K562 (cell line): ENCODE data around the gene MATN4. TPM values are rescaled to one million over a fixed set of nuclear protein-coding genes. Genes with fewer than 3 reads are reported as not detected.

ENCODE experiments used
- ATAC-seq: fragments of 200-7000 bp; cut with Tn5 transposase; 3 replicates; pipeline ENCODE4 v1.9.1; 2020; ENCODE audit warnings: moderate library complexity
- BruUV-seq: library from RNA; stranded (reverse); fragments of 400-500 nt; replicated peaks from 2 replicates; lab custom pipeline; 2021; lab: Mats Ljungman, UMichigan
- CTCF ChIA-PET: fragments of 300-600 bp; formaldehyde crosslinking; extraction: SDS; loops from one replicate; lab custom pipeline; 2021; ENCODE audit warnings: low intra/inter-chr PET ratio; lab: Yijun Ruan, JAX
- POLR2A ChIA-PET: fragments of 300-600, 350-650 bp; sonication (Branson Sonifier 250); formaldehyde crosslinking; extraction: SDS; loops from one replicate; lab custom pipeline; 2021; ENCODE audit warnings: antibody characterized with exemption, inconsistent platforms; lab: Yijun Ruan, JAX
- DNase-seq, 4 experiments: peaks; one replicate each; pipeline versions ENCODE4 v3.0.0 to v3.0.0-alpha.2; 2011 to 2018; ENCODE audit warnings: low spot score in 3 of 4, mixed read lengths in 3 of 4; ENCODE audit errors: extremely low read depth in 1 of 4
- FAIRE-seq: peaks from 2 replicates; lab custom pipeline; 2011; peaks lifted over from hg19 to GRCh38; lab: Jason Lieb, UNC
- H2AFZ ChIP-seq: 2 replicates; pipeline ENCODE4 v1.6.0; 2011; ENCODE audit warnings: low read depth, low read length, control low read depth, inconsistent platforms
- H3K27ac ChIP-seq: fragments of 200-600 bp; 3 replicates; pipeline ENCODE4 v1.8.0; 2011; ENCODE audit warnings: low read depth, mild to moderate bottlenecking, control low read depth, inconsistent platforms, low read length, moderate library complexity, mixed read lengths; ENCODE audit errors: extremely low read depth
- H3K27me3 ChIP-seq, 2 experiments: fragments of 300-600 bp in 1 of 2; 2 replicates in 1 of 2; 3 replicates in 1 of 2; pipeline versions ENCODE4 v1.6.0 to v1.8.0; 2011; ENCODE audit warnings: inconsistent platforms in 2 of 2, low read length in 2 of 2, mild to moderate bottlenecking in 1 of 2, mixed read lengths in 1 of 2, moderate library complexity in 1 of 2; ENCODE audit not compliant: control insufficient read depth in 2 of 2, insufficient read depth in 2 of 2
- H3K36me3 ChIP-seq: fragments of 300-600 bp; 3 replicates; pipeline ENCODE4 v1.8.0; 2011; ENCODE audit warnings: mild to moderate bottlenecking, low read length, inconsistent platforms; ENCODE audit not compliant: control insufficient read depth, insufficient read depth
- H3K4me1 ChIP-seq, 2 experiments: fragments of 200-600 bp in 1 of 2; replicated peaks in 1 of 2; 2 replicates in 1 of 2; 3 replicates in 1 of 2; pipeline versions ENCODE4 v1.5.1 to v1.8.0; 2011; ENCODE audit warnings: inconsistent platforms in 2 of 2, low read length in 2 of 2, mild to moderate bottlenecking in 1 of 2, mixed read lengths in 1 of 2, moderate library complexity in 1 of 2; ENCODE audit not compliant: control insufficient read depth in 2 of 2, insufficient read depth in 2 of 2
- H3K4me2 ChIP-seq: 2 replicates; pipeline ENCODE4 v1.6.1; 2011; ENCODE audit warnings: low read length, control low read depth, inconsistent platforms, mixed read lengths; ENCODE audit not compliant: insufficient read depth
- H3K4me3 ChIP-seq: fragments of 200-600 bp; sonication (generic), shearing (Covaris generic); 2 replicates; pipeline ENCODE4 v1.5.1; 2016; ENCODE audit warnings: control low read depth, inconsistent platforms
- H3K79me2 ChIP-seq: fragments of 200-600 bp; 3 replicates; pipeline ENCODE4 v1.8.0; 2011; ENCODE audit warnings: low read length, inconsistent platforms; ENCODE audit not compliant: control insufficient read depth, insufficient read depth
- H3K9ac ChIP-seq, 2 experiments: 2 replicates each; pipeline versions ENCODE4 v1.6.0 to v1.6.1; 2011; ENCODE audit warnings: low read depth in 2 of 2, low read length in 2 of 2, control low read depth in 1 of 2, inconsistent platforms in 1 of 2, mild to moderate bottlenecking in 1 of 2, mixed read lengths in 1 of 2; ENCODE audit not compliant: insufficient read depth in 1 of 2
- H3K9me1 ChIP-seq: one replicate; pipeline ENCODE4 v1.6.0; 2011; ENCODE audit warnings: inconsistent platforms, mild to moderate bottlenecking, low read length, moderate library complexity; ENCODE audit not compliant: control insufficient read depth, insufficient read depth
- H3K9me3 ChIP-seq: replicated peaks from 2 replicates; pipeline ENCODE4 v1.5.1; 2011; ENCODE audit warnings: low read depth, low read length, inconsistent platforms; ENCODE audit not compliant: control insufficient read depth, insufficient read depth
- H4K20me1 ChIP-seq: replicated peaks from 2 replicates; pipeline ENCODE4 v1.6.1; 2011; ENCODE audit warnings: low read length, inconsistent platforms, mixed read lengths; ENCODE audit not compliant: control insufficient read depth, insufficient read depth
- CEBPG ChIP-seq, 3 experiments: fragments of 200-800 bp in 1 of 3; sonication (Bioruptor generic) in 1 of 3; sonication (generic) in 1 of 3; formaldehyde crosslinking in 1 of 3; IDR thresholded peaks in 2 of 3; conservative IDR thresholded peaks in 1 of 3; 2 replicates each; pipeline versions ENCODE4 v1.6.1 to v1.8.0; 2016 to 2022; ENCODE audit warnings: missing compliant biosample characterization in 2 of 3, missing genetic modification characterization in 2 of 3, mild to moderate bottlenecking in 1 of 3, missing genetic modification reagents in 1 of 3
- HNRNPUL1 ChIP-seq: fragments of 200-400 bp; formaldehyde crosslinking; IDR thresholded peaks from 2 replicates; pipeline ENCODE4 v1.6.1; 2017; ENCODE audit warnings: low read length
- OTX1 ChIP-seq: fragments of 450-650 bp; formaldehyde crosslinking; IDR thresholded peaks from 2 replicates; pipeline ENCODE4 v1.4.0; 2022; ENCODE audit warnings: mild to moderate bottlenecking
- PML ChIP-seq: IDR thresholded peaks from 2 replicates; pipeline ENCODE4 v1.6.1; 2012; ENCODE audit warnings: low read length, inconsistent platforms
- THRAP3 ChIP-seq: fragments of 450-650 bp; IDR thresholded peaks from 2 replicates; pipeline ENCODE4 v1.6.1; 2016; ENCODE audit warnings: mild to moderate bottlenecking, inconsistent platforms, borderline replicate concordance
- XRCC5 ChIP-seq: fragments of 200-400 bp; formaldehyde crosslinking; IDR thresholded peaks from 2 replicates; pipeline ENCODE4 v1.6.1; 2017; ENCODE audit warnings: low read depth, mild to moderate bottlenecking, low read length
- ZNF12 ChIP-seq: sonication (generic); formaldehyde crosslinking; IDR thresholded peaks from 2 replicates; pipeline ENCODE4 v1.4.0; 2020; ENCODE audit warnings: mild to moderate bottlenecking, missing genetic modification reagents
- ZNF224 ChIP-seq: sonication (generic); formaldehyde crosslinking; IDR thresholded peaks from 2 replicates; pipeline ENCODE4 v1.8.0; 2022; ENCODE audit warnings: mild to moderate bottlenecking, missing genetic modification reagents
- ZNF644 ChIP-seq: fragments of 200-800 bp; sonication (Bioruptor generic); IDR thresholded peaks from 2 replicates; pipeline ENCODE4 v1.6.1; 2016; ENCODE audit warnings: low read depth, missing genetic modification characterization, missing compliant biosample characterization
- ZNF766 ChIP-seq: fragments of 200-800 bp; sonication (Bioruptor generic); conservative IDR thresholded peaks from 2 replicates; pipeline ENCODE4 v1.6.1; 2016; ENCODE audit warnings: missing genetic modification characterization, missing compliant biosample characterization
- WGBS: fragments of 100-300 bp; shearing (Covaris generic); methylation state at CpG from one replicate; pipeline ENCODE4 v1.1.6; 2016; ENCODE audit warnings: low coverage, mixed read lengths; ENCODE audit not compliant: insufficient coverage; ENCODE audit errors: missing lambda C conversion rate; 5-methylcytosine and 5-hydroxymethylcytosine counted together
- in situ Hi-C: fragments of 300-500 bp; cut with MboI; formaldehyde crosslinking; loops from 4 replicates; pipeline ENCODE4 v1.15.0; 2018; ENCODE audit warnings: inconsistent platforms, mixed read lengths
- intact Hi-C: fragments of 100-400 bp; cut with micrococcal nuclease; formaldehyde crosslinking; loops from 2 replicates; pipeline ENCODE4 v1.14.2; 2022
- polyA plus RNA-seq, 8 experiments: library from polyadenylated mRNA; depleted of rRNA in 4 of 8; stranded (reverse) in 5 of 8; unstranded in 3 of 8; fragments of >200 nt; fragmentation: Nextera tagmentation in 2 of 8; fragmentation: Illumina TruSeq in 1 of 8; extraction: Ambion mirVana in 2 of 8; extraction: Trizol in 1 of 8; gene quantifications; 2 replicates each; pipeline versions ENCODE4 v1.2.1 to v1.2.3, GENCODE V29; 2011 to 2014; ENCODE audit warnings: inconsistent platforms in 1 of 8, missing spikeins in 1 of 8
- total RNA-seq, 7 experiments: library from RNA; depleted of rRNA in 6 of 7; stranded (reverse); fragments of >200 nt in 6 of 7; fragmentation: Illumina TruSeq in 2 of 7; extraction: Trizol in 2 of 7; gene quantifications; 2 replicates each; pipeline versions ENCODE4 v1.2.1 to v1.2.3, GENCODE V29; 2011 to 2021; ENCODE audit warnings: low replicate concordance in 1 of 7
- TF ChIP-seq, protein P1 (sequence below): fragments of 250-450 bp; sonication (Bioruptor Pico); IDR thresholded peaks from 2 replicates; pipeline ENCODE4 v1.8.0; 2021; ENCODE audit warnings: mild to moderate bottlenecking, moderate library complexity
- TF ChIP-seq, protein P2 (sequence below), 3 experiments: fragments of 200-800 bp in 1 of 3; fragments of 250-450 bp in 1 of 3; fragments of 450-650 bp in 1 of 3; sonication (Bioruptor Pico) in 1 of 3; sonication (Bioruptor generic) in 1 of 3; formaldehyde crosslinking in 1 of 3; IDR thresholded peaks; 2 replicates each; pipeline versions ENCODE4 v1.6.1 to v1.8.0; 2016 to 2022; ENCODE audit warnings: mild to moderate bottlenecking in 2 of 3, missing genetic modification characterization in 2 of 3, missing compliant biosample characterization in 1 of 3, moderate library complexity in 1 of 3
- TF ChIP-seq, protein P3 (sequence below): sonication (generic); formaldehyde crosslinking; IDR thresholded peaks from 2 replicates; pipeline ENCODE4 v1.8.1; 2022; ENCODE audit warnings: missing genetic modification reagents

Gene MATN4
- total and polyA plus RNA-seq, 9 of the 15 experiments (the other 6 are each of a cell fraction or from before 2014, with no cell fraction given): 0.09 TPM; not detected in 8

DNA sequence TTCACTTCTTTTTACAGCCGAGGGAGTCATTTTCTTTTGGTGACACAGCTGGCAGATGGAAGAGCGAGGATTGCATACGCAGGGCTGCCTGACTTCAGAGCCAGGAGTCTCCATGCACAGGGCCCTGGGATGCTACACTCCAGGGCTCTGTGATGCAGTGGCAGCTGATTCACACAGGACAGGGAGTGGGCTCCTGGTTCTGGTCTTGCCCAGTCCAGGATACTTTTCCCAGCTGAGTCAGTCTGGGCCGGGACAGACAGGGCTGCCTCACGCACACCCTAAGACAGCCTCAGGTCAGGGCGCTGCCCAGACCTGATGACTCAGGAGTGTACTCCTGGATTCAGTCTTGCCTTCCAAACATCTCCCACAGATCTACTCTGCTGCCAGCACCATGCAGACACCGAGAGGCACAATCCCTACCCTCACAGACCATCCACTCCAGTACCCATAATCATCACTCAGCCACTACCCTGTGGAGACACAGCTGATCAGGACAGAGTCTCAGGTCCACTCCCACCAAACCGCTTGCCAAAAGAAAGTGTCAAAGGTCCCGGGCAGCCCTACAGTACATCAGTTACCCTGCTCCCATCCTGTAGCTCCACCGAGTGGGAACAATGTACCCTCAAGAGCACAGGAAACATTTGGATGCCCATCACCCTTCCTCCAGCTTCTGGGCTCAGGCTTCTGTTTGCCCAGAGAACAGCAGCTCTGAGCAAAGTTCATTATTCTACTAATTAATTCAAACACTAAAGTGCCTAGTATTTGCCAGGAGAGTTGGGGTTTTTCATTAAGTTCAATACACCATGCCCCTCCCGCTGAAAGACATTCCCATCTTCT lies 28.6 kb upstream of the MATN4 start (continued):
- TF ChIP-seq, protein P1, sequence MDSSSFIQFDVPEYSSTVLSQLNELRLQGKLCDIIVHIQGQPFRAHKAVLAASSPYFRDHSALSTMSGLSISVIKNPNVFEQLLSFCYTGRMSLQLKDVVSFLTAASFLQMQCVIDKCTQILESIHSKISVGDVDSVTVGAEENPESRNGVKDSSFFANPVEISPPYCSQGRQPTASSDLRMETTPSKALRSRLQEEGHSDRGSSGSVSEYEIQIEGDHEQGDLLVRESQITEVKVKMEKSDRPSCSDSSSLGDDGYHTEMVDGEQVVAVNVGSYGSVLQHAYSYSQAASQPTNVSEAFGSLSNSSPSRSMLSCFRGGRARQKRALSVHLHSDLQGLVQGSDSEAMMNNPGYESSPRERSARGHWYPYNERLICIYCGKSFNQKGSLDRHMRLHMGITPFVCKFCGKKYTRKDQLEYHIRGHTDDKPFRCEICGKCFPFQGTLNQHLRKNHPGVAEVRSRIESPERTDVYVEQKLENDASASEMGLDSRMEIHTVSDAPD: no peak
- TF ChIP-seq CEBPG (CRISPR knock-in tag; IDR thresholded peaks at IDR 0.05) (no peak), CEBPG (tag; conservative IDR thresholded peaks at IDR 0.05 in 1 of 2, IDR thresholded peaks at IDR 0.05 in 1 of 2) (no peak), PML (no peak), XRCC5 (no peak)

DNA sequence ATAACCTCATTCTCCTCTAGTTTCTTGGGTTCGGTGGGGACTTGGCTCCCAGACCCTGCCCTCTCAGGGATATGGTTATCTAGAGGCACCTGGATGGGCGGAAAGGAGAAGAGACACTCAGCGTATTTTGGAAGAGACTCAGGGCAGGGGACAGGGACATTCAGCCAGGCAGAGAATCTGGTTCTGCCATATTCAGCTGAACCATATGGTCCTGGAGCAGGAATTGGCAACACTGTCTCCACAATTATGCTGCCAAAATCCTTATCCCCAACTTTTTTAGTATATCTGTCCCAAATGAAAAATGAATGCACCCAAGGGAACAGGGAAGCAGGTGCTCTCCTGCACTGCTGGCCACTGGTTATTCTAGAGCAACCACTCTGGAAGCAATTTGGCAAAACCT lies 22.4 kb upstream of the MATN4 start:
- H3K9me3 ChIP-seq: no peaks in the 10 kb centered on the region
- CTCF ChIA-PET: no interaction called here
- in situ Hi-C loops (no loop called here), intact Hi-C loops (no loop called here)
- H3K4me3 ChIP-seq: no peak overlapping the region
- no peaks in the 10 kb centered on the region for H3K27me3 ChIP-seq
- no peak for DNase-seq
- no peaks in the 10 kb centered on the region for H3K4me1 ChIP-seq
- H3K79me2 ChIP-seq: no peaks in the 10 kb centered on the region
- no peak for FAIRE-seq
- H3K4me2 ChIP-seq: no peak overlapping the region
- WGBS: 96% methylated on average over 3 of the region's 3 CpGs
- BruUV-seq: no TSS peak
- H4K20me1 ChIP-seq: no peaks in the 10 kb centered on the region
- H2AFZ ChIP-seq: no peak overlapping the region
- H3K9me1 ChIP-seq: no peaks in the 10 kb centered on the region
- no peak overlapping the region for H3K27ac ChIP-seq
- POLR2A ChIA-PET: interaction anchor here (0.9 kb wide), 1 partner anchor 15 kb away, joined by 3 read pairs; no protein-coding TSS in a partner anchor
- no peak for ATAC-seq
- peaks cover 21% of the 10 kb centered on the region; the same call in 2 of the 3 replicates for H3K36me3 ChIP-seq
- H3K9ac ChIP-seq: no peak overlapping the region
- TF ChIP-seq, protein P2, sequence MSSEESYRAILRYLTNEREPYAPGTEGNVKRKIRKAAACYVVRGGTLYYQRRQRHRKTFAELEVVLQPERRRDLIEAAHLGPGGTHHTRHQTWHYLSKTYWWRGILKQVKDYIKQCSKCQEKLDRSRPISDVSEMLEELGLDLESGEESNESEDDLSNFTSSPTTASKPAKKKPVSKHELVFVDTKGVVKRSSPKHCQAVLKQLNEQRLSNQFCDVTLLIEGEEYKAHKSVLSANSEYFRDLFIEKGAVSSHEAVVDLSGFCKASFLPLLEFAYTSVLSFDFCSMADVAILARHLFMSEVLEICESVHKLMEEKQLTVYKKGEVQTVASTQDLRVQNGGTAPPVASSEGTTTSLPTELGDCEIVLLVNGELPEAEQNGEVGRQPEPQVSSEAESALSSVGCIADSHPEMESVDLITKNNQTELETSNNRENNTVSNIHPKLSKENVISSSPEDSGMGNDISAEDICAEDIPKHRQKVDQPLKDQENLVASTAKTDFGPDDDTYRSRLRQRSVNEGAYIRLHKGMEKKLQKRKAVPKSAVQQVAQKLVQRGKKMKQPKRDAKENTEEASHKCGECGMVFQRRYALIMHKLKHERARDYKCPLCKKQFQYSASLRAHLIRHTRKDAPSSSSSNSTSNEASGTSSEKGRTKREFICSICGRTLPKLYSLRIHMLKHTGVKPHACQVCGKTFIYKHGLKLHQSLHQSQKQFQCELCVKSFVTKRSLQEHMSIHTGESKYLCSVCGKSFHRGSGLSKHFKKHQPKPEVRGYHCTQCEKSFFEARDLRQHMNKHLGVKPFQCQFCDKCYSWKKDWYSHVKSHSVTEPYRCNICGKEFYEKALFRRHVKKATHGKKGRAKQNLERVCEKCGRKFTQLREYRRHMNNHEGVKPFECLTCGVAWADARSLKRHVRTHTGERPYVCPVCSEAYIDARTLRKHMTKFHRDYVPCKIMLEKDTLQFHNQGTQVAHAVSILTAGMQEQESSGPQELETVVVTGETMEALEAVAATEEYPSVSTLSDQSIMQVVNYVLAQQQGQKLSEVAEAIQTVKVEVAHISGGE (CRISPR knock-in tag; IDR thresholded peaks at IDR 0.05): no peak
- TF ChIP-seq ZNF766 (CRISPR knock-in tag) (no peak), HNRNPUL1 (no peak), ZNF224 (CRISPR knock-in tag) (no peak), ZNF644 (tag) (no peak), OTX1 (CRISPR knock-in tag) (no peak), THRAP3 (no peak), ZNF12 (no peak), CEBPG (CRISPR knock-in tag; IDR thresholded peaks at IDR 0.05) (no peak), CEBPG (tag; conservative IDR thresholded peaks at IDR 0.05 in 1 of 2, IDR thresholded peaks at IDR 0.05 in 1 of 2) (no peak)
- TF ChIP-seq, protein P3, sequence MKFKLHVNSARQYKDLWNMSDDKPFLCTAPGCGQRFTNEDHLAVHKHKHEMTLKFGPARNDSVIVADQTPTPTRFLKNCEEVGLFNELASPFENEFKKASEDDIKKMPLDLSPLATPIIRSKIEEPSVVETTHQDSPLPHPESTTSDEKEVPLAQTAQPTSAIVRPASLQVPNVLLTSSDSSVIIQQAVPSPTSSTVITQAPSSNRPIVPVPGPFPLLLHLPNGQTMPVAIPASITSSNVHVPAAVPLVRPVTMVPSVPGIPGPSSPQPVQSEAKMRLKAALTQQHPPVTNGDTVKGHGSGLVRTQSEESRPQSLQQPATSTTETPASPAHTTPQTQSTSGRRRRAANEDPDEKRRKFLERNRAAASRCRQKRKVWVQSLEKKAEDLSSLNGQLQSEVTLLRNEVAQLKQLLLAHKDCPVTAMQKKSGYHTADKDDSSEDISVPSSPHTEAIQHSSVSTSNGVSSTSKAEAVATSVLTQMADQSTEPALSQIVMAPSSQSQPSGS (CRISPR knock-in tag): no peak
